ENCODE measurements around the gene PNP.
"Not testable (repeated sequence)": the region's sequence is repeated elsewhere in the genome, so short reads cannot be mapped to it uniquely, and the experiment has no call there.

DNA sequence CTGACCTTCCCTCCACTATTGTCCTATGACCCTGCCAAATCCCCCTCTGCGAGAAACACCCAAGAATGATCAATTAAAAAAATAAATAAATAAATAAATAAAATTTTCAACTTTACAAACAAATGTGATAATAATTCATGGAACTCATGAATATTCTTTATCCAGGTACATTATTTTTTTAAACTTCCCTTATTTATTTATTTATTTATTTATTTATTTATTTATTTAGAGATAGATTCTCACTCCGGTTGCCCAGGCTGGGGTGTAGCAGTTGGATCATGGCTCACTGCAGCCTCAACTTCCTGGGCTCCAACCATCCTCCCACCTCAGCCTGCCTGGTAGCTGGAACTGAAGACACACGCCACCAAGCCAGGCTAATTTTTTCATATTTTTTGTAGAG, 38.3 kb downstream of the PNP start:
- TF ChIP-seq, protein P1, sequence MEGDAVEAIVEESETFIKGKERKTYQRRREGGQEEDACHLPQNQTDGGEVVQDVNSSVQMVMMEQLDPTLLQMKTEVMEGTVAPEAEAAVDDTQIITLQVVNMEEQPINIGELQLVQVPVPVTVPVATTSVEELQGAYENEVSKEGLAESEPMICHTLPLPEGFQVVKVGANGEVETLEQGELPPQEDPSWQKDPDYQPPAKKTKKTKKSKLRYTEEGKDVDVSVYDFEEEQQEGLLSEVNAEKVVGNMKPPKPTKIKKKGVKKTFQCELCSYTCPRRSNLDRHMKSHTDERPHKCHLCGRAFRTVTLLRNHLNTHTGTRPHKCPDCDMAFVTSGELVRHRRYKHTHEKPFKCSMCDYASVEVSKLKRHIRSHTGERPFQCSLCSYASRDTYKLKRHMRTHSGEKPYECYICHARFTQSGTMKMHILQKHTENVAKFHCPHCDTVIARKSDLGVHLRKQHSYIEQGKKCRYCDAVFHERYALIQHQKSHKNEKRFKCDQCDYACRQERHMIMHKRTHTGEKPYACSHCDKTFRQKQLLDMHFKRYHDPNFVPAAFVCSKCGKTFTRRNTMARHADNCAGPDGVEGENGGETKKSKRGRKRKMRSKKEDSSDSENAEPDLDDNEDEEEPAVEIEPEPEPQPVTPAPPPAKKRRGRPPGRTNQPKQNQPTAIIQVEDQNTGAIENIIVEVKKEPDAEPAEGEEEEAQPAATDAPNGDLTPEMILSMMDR (IDR thresholded peaks at IDR 0.05) = not testable (repeated sequence)
- not testable (repeated sequence) for TF ChIP-seq POLR2AphosphoS5, EP300 (IDR thresholded peaks at IDR 0.05)

Measured in stomach (tissue), 4 donors.